NAMALWA (cell line): ENCODE measurements around the gene AOX1.
A peak's percentile ranks its signal among the peaks of the same experiment; 100 is the strongest.
"Not testable (repeated sequence)": the region's sequence is repeated elsewhere in the genome, so short reads cannot be mapped to it uniquely, and the experiment has no call there.

Source experiments
- DNase-seq: peaks from one replicate; pipeline ENCODE4 v3.0.0-alpha.2; 2015; ENCODE audit warnings: low spot score

AOX1 gene

GRCh38 chr2:200585730-200586643 lies at the start of gene AOX1:
TSS of gene AOX1 (plus strand) at chr2:200586014. CDS start at chr2:200586109, 95 bp downstream.
- DNase-seq = peak; percentile 22

- no peak for DNase-seq
These were observed 47.7 kb upstream of the AOX1 start for GRCh38 chr2:200538139-200538538.

- no peak for DNase-seq
These were observed 45.0 kb upstream of the AOX1 start for GRCh38 chr2:200540793-200541192.

GRCh38 chr2:200566596-200566995 lies 19.2 kb upstream of the AOX1 start:
- not testable (repeated sequence) for DNase-seq

- DNase-seq = no peak
These were observed 17.9 kb upstream of the AOX1 start for GRCh38 chr2:200567932-200568331.

GRCh38 chr2:200575957-200576356 lies 9.9 kb upstream of the AOX1 start:
- DNase-seq = peak; percentile 53

- DNase-seq = no peak
These were observed 8.8 kb upstream of the AOX1 start for GRCh38 chr2:200577027-200577426.

- DNase-seq = peak; percentile 64
These were observed 7.0 kb upstream of the AOX1 start for GRCh38 chr2:200578778-200579177.

- DNase-seq = peak; percentile 61
These were observed 1.2 kb upstream of the AOX1 start for GRCh38 chr2:200584639-200585038.

- DNase-seq = no peak
These were observed 479 bp upstream of the AOX1 start for GRCh38 chr2:200585340-200585729.

- no peak for DNase-seq
These were observed 796 bp downstream of the AOX1 start for GRCh38 chr2:200586644-200586975.

GRCh38 chr2:200587007-200587616 lies 1.3 kb downstream of the AOX1 start:
- DNase-seq = no peak

GRCh38 chr2:200588076-200588678 lies 2.4 kb downstream of the AOX1 start:
- DNase-seq = no peak

- no peak for DNase-seq
These were observed 4.3 kb downstream of the AOX1 start for GRCh38 chr2:200590090-200590489.

GRCh38 chr2:200591308-200591707 lies 5.5 kb downstream of the AOX1 start:
- no peak for DNase-seq

- DNase-seq = peak; percentile 41
These were observed 6.7 kb downstream of the AOX1 start for GRCh38 chr2:200592406-200593075.

GRCh38 chr2:200593905-200594304 lies 8.1 kb downstream of the AOX1 start:
- DNase-seq = no peak

- DNase-seq = no peak
These were observed 10.1 kb downstream of the AOX1 start for GRCh38 chr2:200595913-200596312.

- DNase-seq = no peak
These were observed 11.2 kb downstream of the AOX1 start for GRCh38 chr2:200596774-200597570.

GRCh38 chr2:200599206-200599605 lies 13.4 kb downstream of the AOX1 start:
- no peak for DNase-seq

GRCh38 chr2:200600549-200601225 lies 14.9 kb downstream of the AOX1 start:
- no peak for DNase-seq
